ENCODE results near the gene TCAP.

TCAP gene

GRCh38 chr17:39674702-39675389, 9.7 kb downstream of the TCAP start:
- Histone ChIP-seq H3K27ac (ENCODE audit: insufficient read depth, low read depth, low read length, poor library complexity, severe bottlenecking) (no peak overlapping the region), H3K36me3 (ENCODE audit: control insufficient read depth, insufficient read depth, low read length) (no peaks in the 10 kb centered on the region), H3K9me3 (ENCODE audit: control insufficient read depth, low read length) (no peaks in the 10 kb centered on the region), H3K27me3 (ENCODE audit: control insufficient read depth, insufficient read depth, low read length, poor library complexity, severe bottlenecking) (peaks cover 14% of the 10 kb centered on the region), H3K4me3 (ENCODE audit: insufficient read depth, low read depth, low read length) (no peak overlapping the region), H3K4me1 (ENCODE audit: control insufficient read depth, insufficient read depth, low read length) (no peaks in the 10 kb centered on the region)
- 63% methylated on average over 10 of the region's 11 CpGs for WGBS, 2 experiments

- Histone ChIP-seq H3K4me3 (ENCODE audit: insufficient read depth, low read depth, low read length) (no peak overlapping the region), H3K27ac (ENCODE audit: insufficient read depth, low read depth, low read length, poor library complexity, severe bottlenecking) (no peak overlapping the region), H3K9me3 (ENCODE audit: control insufficient read depth, low read length) (no peaks in the 10 kb centered on the region), H3K36me3 (ENCODE audit: control insufficient read depth, insufficient read depth, low read length) (no peaks in the 10 kb centered on the region), H3K27me3 (ENCODE audit: control insufficient read depth, insufficient read depth, low read length, poor library complexity, severe bottlenecking) (peaks cover 7% of the 10 kb centered on the region), H3K4me1 (ENCODE audit: control insufficient read depth, insufficient read depth, low read length) (no peaks in the 10 kb centered on the region)
- WGBS, 2 experiments = 87 to 90% methylated on average over 10 of the region's 10 CpGs
Observed at GRCh38 chr17:39675390-39676082, 10.4 kb downstream of the TCAP start.

GRCh38 chr17:39676198-39676819, 11.2 kb downstream of the TCAP start:
- no peaks in the 10 kb centered on the region for H3K9me3 ChIP-seq (ENCODE audit: control insufficient read depth, low read length)
- H3K27ac ChIP-seq (ENCODE audit: insufficient read depth, low read depth, low read length, poor library complexity, severe bottlenecking) = no peak overlapping the region
- peaks cover 2% of the 10 kb centered on the region for H3K27me3 ChIP-seq (ENCODE audit: control insufficient read depth, insufficient read depth, low read length, poor library complexity, severe bottlenecking)
- H3K4me3 ChIP-seq (ENCODE audit: insufficient read depth, low read depth, low read length) = no peak overlapping the region
- no peaks in the 10 kb centered on the region for H3K36me3 ChIP-seq (ENCODE audit: control insufficient read depth, insufficient read depth, low read length)
- 88 to 92% methylated on average over 7 of the region's 7 CpGs for WGBS, 2 experiments
- no peaks in the 10 kb centered on the region for H3K4me1 ChIP-seq (ENCODE audit: control insufficient read depth, insufficient read depth, low read length)

- Histone ChIP-seq H3K27me3 (ENCODE audit: control insufficient read depth, insufficient read depth, low read length, poor library complexity, severe bottlenecking) (no peaks in the 10 kb centered on the region), H3K4me3 (ENCODE audit: insufficient read depth, low read depth, low read length) (no peak overlapping the region), H3K9me3 (ENCODE audit: control insufficient read depth, low read length) (no peaks in the 10 kb centered on the region), H3K36me3 (ENCODE audit: control insufficient read depth, insufficient read depth, low read length) (no peaks in the 10 kb centered on the region), H3K4me1 (ENCODE audit: control insufficient read depth, insufficient read depth, low read length) (no peaks in the 10 kb centered on the region), H3K27ac (ENCODE audit: insufficient read depth, low read depth, low read length, poor library complexity, severe bottlenecking) (no peak overlapping the region)
- 91 to 92% methylated on average over 6 to 7 of the region's 8 CpGs for WGBS, 2 experiments
Observed at GRCh38 chr17:39677072-39677471, 11.9 kb downstream of the TCAP start.

GRCh38 chr17:39677542-39678339, 12.6 kb downstream of the TCAP start:
- 90 to 91% methylated on average over 13 of the region's 13 CpGs for WGBS, 2 experiments
- Histone ChIP-seq H3K4me3 (ENCODE audit: insufficient read depth, low read depth, low read length) (no peak overlapping the region), H3K4me1 (ENCODE audit: control insufficient read depth, insufficient read depth, low read length) (no peaks in the 10 kb centered on the region), H3K27me3 (ENCODE audit: control insufficient read depth, insufficient read depth, low read length, poor library complexity, severe bottlenecking) (no peaks in the 10 kb centered on the region), H3K9me3 (ENCODE audit: control insufficient read depth, low read length) (no peaks in the 10 kb centered on the region), H3K27ac (ENCODE audit: insufficient read depth, low read depth, low read length, poor library complexity, severe bottlenecking) (no peak overlapping the region), H3K36me3 (ENCODE audit: control insufficient read depth, insufficient read depth, low read length) (no peaks in the 10 kb centered on the region)

GRCh38 chr17:39678340-39679116, 13.4 kb downstream of the TCAP start:
- Histone ChIP-seq H3K4me1 (ENCODE audit: control insufficient read depth, insufficient read depth, low read length) (no peaks in the 10 kb centered on the region), H3K4me3 (ENCODE audit: insufficient read depth, low read depth, low read length) (no peak overlapping the region), H3K9me3 (ENCODE audit: control insufficient read depth, low read length) (no peaks in the 10 kb centered on the region), H3K36me3 (ENCODE audit: control insufficient read depth, insufficient read depth, low read length) (no peaks in the 10 kb centered on the region), H3K27me3 (ENCODE audit: control insufficient read depth, insufficient read depth, low read length, poor library complexity, severe bottlenecking) (no peaks in the 10 kb centered on the region), H3K27ac (ENCODE audit: insufficient read depth, low read depth, low read length, poor library complexity, severe bottlenecking) (no peak overlapping the region)
- 82 to 83% methylated on average over 13 of the region's 13 CpGs for whole genome bisulfite sequencing, 2 experiments

GRCh38 chr17:39679521-39680192, 14.5 kb downstream of the TCAP start:
- no peak overlapping the region for H3K27ac ChIP-seq (ENCODE audit: insufficient read depth, low read depth, low read length, poor library complexity, severe bottlenecking)
- no peaks in the 10 kb centered on the region for H3K36me3 ChIP-seq (ENCODE audit: control insufficient read depth, insufficient read depth, low read length)
- WGBS, 2 experiments = 84 to 86% methylated on average over 12 of the region's 12 CpGs
- H3K4me3 ChIP-seq (ENCODE audit: insufficient read depth, low read depth, low read length) = no peak overlapping the region
- no peaks in the 10 kb centered on the region for H3K27me3 ChIP-seq (ENCODE audit: control insufficient read depth, insufficient read depth, low read length, poor library complexity, severe bottlenecking)
- H3K4me1 ChIP-seq (ENCODE audit: control insufficient read depth, insufficient read depth, low read length) = no peaks in the 10 kb centered on the region
- H3K9me3 ChIP-seq (ENCODE audit: control insufficient read depth, low read length) = no peaks in the 10 kb centered on the region

GRCh38 chr17:39683295-39683939, 18.3 kb downstream of the TCAP start:
- Histone ChIP-seq H3K36me3 (ENCODE audit: control insufficient read depth, insufficient read depth, low read length) (no peaks in the 10 kb centered on the region), H3K4me3 (ENCODE audit: insufficient read depth, low read depth, low read length) (no peak overlapping the region), H3K27ac (ENCODE audit: insufficient read depth, low read depth, low read length, poor library complexity, severe bottlenecking) (no peak overlapping the region), H3K4me1 (ENCODE audit: control insufficient read depth, insufficient read depth, low read length) (peaks cover 2% of the 10 kb centered on the region), H3K9me3 (ENCODE audit: control insufficient read depth, low read length) (no peaks in the 10 kb centered on the region), H3K27me3 (ENCODE audit: control insufficient read depth, insufficient read depth, low read length, poor library complexity, severe bottlenecking) (no peaks in the 10 kb centered on the region)
- 90 to 92% methylated on average over 9 of the region's 9 CpGs for WGBS, 2 experiments

Data from ectodermal cell (in vitro differentiated cells).